NCI-H524 treated with DMSO at 0.1 percent for 48 hours (cell line): Measurements from ENCODE around the gene IGF2BP2.
A peak's percentile ranks its signal among the peaks of the same experiment; 100 is the strongest.
"Not testable (repeated sequence)": the region's sequence is repeated elsewhere in the genome, so short reads cannot be mapped to it uniquely, and the experiment has no call there.

Source experiments
- DNase-seq: peaks from one replicate; lab custom pipeline; 2025; lab: John Stamatoyannopoulos, UW

The IGF2BP2 gene

GRCh38 chr3:185709251-185709955, 115.4 kb downstream of the IGF2BP2 start:
- DNase-seq: peak; percentile 15

GRCh38 chr3:185708392-185708791, 116.5 kb downstream of the IGF2BP2 start:
- no peak for DNase-seq

GRCh38 chr3:185705498-185705897, 119.3 kb downstream of the IGF2BP2 start:
- DNase-seq: no peak

- no peak for DNase-seq
Measured at GRCh38 chr3:185702262-185703225, 122.3 kb downstream of the IGF2BP2 start.

- DNase-seq: no peak
Measured at GRCh38 chr3:185701611-185702261, 123.1 kb downstream of the IGF2BP2 start.

GRCh38 chr3:185699927-185700326, 124.9 kb downstream of the IGF2BP2 start:
- no peak for DNase-seq

- DNase-seq: not testable (repeated sequence)
Measured at GRCh38 chr3:185697228-185697627, 127.6 kb downstream of the IGF2BP2 start.

GRCh38 chr3:185696039-185696438, 128.8 kb downstream of the IGF2BP2 start:
- DNase-seq: peak; percentile 96

GRCh38 chr3:185693985-185694653, 130.7 kb downstream of the IGF2BP2 start:
- DNase-seq: no peak

- no peak for DNase-seq
Measured at GRCh38 chr3:185691622-185692021, 133.2 kb downstream of the IGF2BP2 start.

- DNase-seq: peak; percentile 80
Measured at GRCh38 chr3:185687271-185687878, 137.5 kb downstream of the IGF2BP2 start.

GRCh38 chr3:185685231-185686035, 139.4 kb downstream of the IGF2BP2 start:
- no peak for DNase-seq

- no peak for DNase-seq
Measured at GRCh38 chr3:185680231-185680630, 144.6 kb downstream of the IGF2BP2 start.

- DNase-seq: no peak
Measured at GRCh38 chr3:185678027-185678426, 146.8 kb downstream of the IGF2BP2 start.

GRCh38 chr3:185677146-185677829, 147.6 kb downstream of the IGF2BP2 start:
- peak; percentile 2 for DNase-seq

- DNase-seq: no peak
Measured at GRCh38 chr3:185667574-185667973, 157.3 kb downstream of the IGF2BP2 start.

- no peak for DNase-seq
Measured at GRCh38 chr3:185663929-185664328, 160.9 kb downstream of the IGF2BP2 start.

- no peak for DNase-seq
Measured at GRCh38 chr3:185661772-185662171, 163.1 kb downstream of the IGF2BP2 start.

- not testable (repeated sequence) for DNase-seq
Measured at GRCh38 chr3:185661296-185661695, 163.5 kb downstream of the IGF2BP2 start.
